H1 (cell line): ENCODE measurements around the gene RRAS. TPM values are rescaled to one million over a fixed set of nuclear protein-coding genes. Genes with fewer than 3 reads are reported as not detected.
A peak's percentile ranks its signal among the peaks of the same experiment; 100 is the strongest.

Source experiments
- ASH2L ChIP-seq: fragments of 200-600, 300-600 bp; sonication (generic); IDR thresholded peaks from one replicate; pipeline ENCODE4 v1.7.1; 2017; ENCODE audit warnings: low read length
- CEBPB ChIP-seq: IDR thresholded peaks from 2 replicates; pipeline ENCODE4 v1.6.1; 2012; ENCODE audit warnings: low read depth, low read length
- CHD2 ChIP-seq: IDR thresholded peaks from 2 replicates; pipeline ENCODE4 v1.6.1; 2012; ENCODE audit warnings: low read length, improper control_type of control experiment
- CTBP2 ChIP-seq: IDR thresholded peaks from 2 replicates; pipeline ENCODE4 v1.7.0; 2011; ENCODE audit warnings: borderline replicate concordance, mild to moderate bottlenecking, moderate library complexity, mixed read lengths, low read length; ENCODE audit not compliant: insufficient read depth, insufficient read length
- HDAC2 ChIP-seq, 2 experiments: fragments of 300-600 bp in 1 of 2; sonication (generic) in 1 of 2; IDR thresholded peaks; 2 replicates each; pipeline ENCODE4 v1.6.1; 2011 to 2012; ENCODE audit warnings: low read depth in 2 of 2, low read length in 2 of 2, mild to moderate bottlenecking in 2 of 2, moderate library complexity in 2 of 2, borderline replicate concordance in 1 of 2, inconsistent platforms in 1 of 2
- HDAC6 ChIP-seq: IDR thresholded peaks from one replicate; pipeline ENCODE4 v1.7.1; 2012; ENCODE audit warnings: low read depth, mild to moderate bottlenecking, inconsistent platforms, low read length, moderate library complexity
- KDM4A ChIP-seq: IDR thresholded peaks from one replicate; pipeline ENCODE4 v1.7.1; 2012; ENCODE audit warnings: low read depth, mild to moderate bottlenecking, moderate library complexity, low read length, inconsistent platforms; ENCODE audit not compliant: severe bottlenecking
- PHF8 ChIP-seq: fragments of 200-600 bp; sonication (generic); conservative IDR thresholded peaks from 2 replicates; pipeline ENCODE4 v1.7.1; 2012; ENCODE audit warnings: low read depth, mild to moderate bottlenecking, inconsistent platforms, low read length, moderate library complexity
- POU5F1 ChIP-seq: IDR thresholded peaks from 2 replicates; pipeline ENCODE4 v1.6.1; 2011; ENCODE audit warnings: low read depth, mild to moderate bottlenecking, low read length, moderate library complexity
- RAD21 ChIP-seq, 2 experiments: IDR thresholded peaks in 1 of 2; conservative IDR thresholded peaks in 1 of 2; 2 replicates each; pipeline ENCODE4 v1.6.1; 2011; ENCODE audit warnings: low read depth in 2 of 2, low read length in 2 of 2, improper control_type of control experiment in 1 of 2, inconsistent platforms in 1 of 2, mild to moderate bottlenecking in 1 of 2, moderate library complexity in 1 of 2
- RNF2 ChIP-seq: fragments of 200-900, 300-1000 bp; sonication (generic); IDR thresholded peaks from 2 replicates; pipeline ENCODE4 v1.7.1; 2016; ENCODE audit warnings: borderline replicate concordance, low read depth, mild to moderate bottlenecking, antibody characterized with exemption, low read length; ENCODE audit not compliant: poor library complexity, severe bottlenecking; ENCODE audit errors: missing control alignments
- RXRA ChIP-seq: IDR thresholded peaks from 2 replicates; pipeline ENCODE4 v1.6.1; 2011; ENCODE audit warnings: low read depth, mild to moderate bottlenecking, low read length, moderate library complexity; ENCODE audit not compliant: insufficient read depth
- SIN3A ChIP-seq, 2 experiments: IDR thresholded peaks in 1 of 2; conservative IDR thresholded peaks in 1 of 2; 2 replicates each; pipeline ENCODE4 v1.6.1; 2011 to 2012; ENCODE audit warnings: low read length in 2 of 2, improper control_type of control experiment in 1 of 2, low read depth in 1 of 2, mild to moderate bottlenecking in 1 of 2
- SIRT6 ChIP-seq: IDR thresholded peaks from one replicate; pipeline ENCODE4 v1.7.1; 2012; ENCODE audit warnings: low read length, inconsistent platforms
- SP4 ChIP-seq: IDR thresholded peaks from 2 replicates; pipeline ENCODE4 v1.6.1; 2012; ENCODE audit warnings: low read length, inconsistent platforms
- TBP ChIP-seq: IDR thresholded peaks from 2 replicates; pipeline ENCODE4 v1.6.1; 2011; ENCODE audit warnings: low read depth, low read length, improper control_type of control experiment
- USF2 ChIP-seq: IDR thresholded peaks from 2 replicates; pipeline ENCODE4 v1.6.1; 2011; ENCODE audit warnings: low read length, improper control_type of control experiment
- polyA plus RNA-seq, 7 experiments: library from polyadenylated mRNA; depleted of rRNA in 3 of 7; stranded (reverse) in 5 of 7; unstranded in 2 of 7; fragments of >200 nt in 5 of 7; fragments of 200-250 nt in 2 of 7; gene quantifications; 1 replicate in 5 of 7; 2 replicates in 1 of 7; 4 replicates in 1 of 7; pipeline versions ENCODE4 v1.2.1 to v1.2.3, GENCODE V29; 2011 to 2013; ENCODE audit warnings: missing spikeins in 2 of 7, mixed read lengths in 2 of 7
- total RNA-seq: library from RNA; stranded (reverse); fragmentation: NEBNext Ultra II Directional; extraction: Animal tissue kit (Norgen Biotek cat#: 25700); gene quantifications from 2 replicates; pipeline ENCODE4 v1.2.1, GENCODE V29; 2021
- TF ChIP-seq, protein P1 (sequence below), 3 experiments: IDR thresholded peaks; 1 replicate in 2 of 3; 2 replicates in 1 of 3; pipeline versions ENCODE4 v1.5.1 to v1.6.1; 2011; ENCODE audit warnings: low read length in 3 of 3, mild to moderate bottlenecking in 3 of 3, inconsistent platforms in 2 of 3, low read depth in 1 of 3, moderate library complexity in 1 of 3; ENCODE audit not compliant: insufficient read depth in 1 of 3; ENCODE audit errors: control extremely low read depth in 1 of 3

RRAS gene
- total and polyA plus RNA-seq, 2 of the 8 experiments (the other 6 are each of a cell fraction or from before 2014, with no cell fraction given): 17.7 to 49.1 TPM

DNA sequence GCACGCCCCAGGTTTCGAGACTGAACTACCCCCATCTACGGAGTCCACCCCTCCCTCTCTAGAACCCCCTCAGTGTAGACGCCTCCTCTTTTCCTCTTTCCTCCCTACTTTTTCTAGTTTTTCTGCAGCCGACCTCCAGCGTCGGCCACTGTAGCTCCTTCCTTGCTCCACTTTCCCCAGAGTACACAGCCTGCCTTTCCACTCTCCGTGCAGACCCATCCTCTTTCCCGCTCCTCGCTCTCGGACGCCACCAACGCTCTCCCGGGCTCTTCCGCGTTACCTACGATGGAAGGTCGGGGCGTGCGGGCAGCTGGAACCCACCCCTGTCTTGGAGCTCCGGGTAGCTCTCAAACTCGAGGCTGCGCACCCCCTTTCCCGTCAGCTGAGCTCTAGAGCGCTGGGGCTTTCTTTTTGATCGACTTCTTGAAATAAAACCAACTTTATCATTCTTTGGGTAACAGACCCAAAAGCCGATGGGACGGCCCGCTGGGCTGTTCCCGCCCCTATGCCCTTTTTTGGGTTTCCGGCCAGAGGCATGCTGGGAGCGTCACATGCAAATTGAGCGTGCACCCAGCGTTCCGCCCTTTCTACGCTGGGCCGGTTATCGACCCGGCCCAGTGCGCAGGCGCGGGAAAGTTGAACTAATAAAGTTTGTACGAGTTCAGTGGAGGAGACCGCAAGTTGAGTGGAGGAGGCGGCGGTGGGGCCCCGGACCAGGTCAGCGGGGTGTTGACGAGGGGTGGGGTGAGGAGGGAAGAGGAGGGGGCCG, 25.6 kb upstream of the RRAS start, which contains the start of the genes BCL2L12 and IRF3 (continued):
- TF ChIP-seq, protein P1, sequence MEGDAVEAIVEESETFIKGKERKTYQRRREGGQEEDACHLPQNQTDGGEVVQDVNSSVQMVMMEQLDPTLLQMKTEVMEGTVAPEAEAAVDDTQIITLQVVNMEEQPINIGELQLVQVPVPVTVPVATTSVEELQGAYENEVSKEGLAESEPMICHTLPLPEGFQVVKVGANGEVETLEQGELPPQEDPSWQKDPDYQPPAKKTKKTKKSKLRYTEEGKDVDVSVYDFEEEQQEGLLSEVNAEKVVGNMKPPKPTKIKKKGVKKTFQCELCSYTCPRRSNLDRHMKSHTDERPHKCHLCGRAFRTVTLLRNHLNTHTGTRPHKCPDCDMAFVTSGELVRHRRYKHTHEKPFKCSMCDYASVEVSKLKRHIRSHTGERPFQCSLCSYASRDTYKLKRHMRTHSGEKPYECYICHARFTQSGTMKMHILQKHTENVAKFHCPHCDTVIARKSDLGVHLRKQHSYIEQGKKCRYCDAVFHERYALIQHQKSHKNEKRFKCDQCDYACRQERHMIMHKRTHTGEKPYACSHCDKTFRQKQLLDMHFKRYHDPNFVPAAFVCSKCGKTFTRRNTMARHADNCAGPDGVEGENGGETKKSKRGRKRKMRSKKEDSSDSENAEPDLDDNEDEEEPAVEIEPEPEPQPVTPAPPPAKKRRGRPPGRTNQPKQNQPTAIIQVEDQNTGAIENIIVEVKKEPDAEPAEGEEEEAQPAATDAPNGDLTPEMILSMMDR (IDR thresholded peaks at IDR 0.05; ENCODE audit: control extremely low read depth in 1 of 3, insufficient read depth in 1 of 3, low read depth in 1 of 3, low read length in 3 of 3): no peak
- TF ChIP-seq SIRT6: no peak
- TF ChIP-seq CEBPB: no peak
- no peak for TF ChIP-seq ASH2L
- no peak for TF ChIP-seq HDAC2 (IDR thresholded peaks at IDR 0.05; ENCODE audit: borderline replicate concordance in 1 of 2, low read depth in 2 of 2, low read length in 2 of 2)
- peak; percentile 78; the same call in 1 of the 2 replicates for TF ChIP-seq SP4
- no peak for TF ChIP-seq POU5F1
- TF ChIP-seq RNF2: no peak
- TF ChIP-seq CHD2: no peak
- no peak for TF ChIP-seq RXRA
- 0 out of 2 replicates have a peak, but pooled peaks have one; percentile 27 for TF ChIP-seq USF2
- 0 out of 2 replicates have a peak, but pooled peaks have one; percentile 13 for TF ChIP-seq TBP
- TF ChIP-seq SIN3A (conservative IDR thresholded peaks at IDR 0.05 in 1 of 2, IDR thresholded peaks at IDR 0.05 in 1 of 2; ENCODE audit: low read depth in 1 of 2, low read length in 2 of 2): peak in 1 of 2 experiments; percentile 48; a peak in 1 of 4 replicates
- no peak for TF ChIP-seq RAD21 (IDR thresholded peaks at IDR 0.05 in 1 of 2, conservative IDR thresholded peaks at IDR 0.05 in 1 of 2; ENCODE audit: low read depth in 2 of 2, low read length in 2 of 2)
- peak; percentile 12 for TF ChIP-seq KDM4A
- no peak for TF ChIP-seq HDAC6
- no peak for TF ChIP-seq CTBP2
- peak; percentile 62 for TF ChIP-seq PHF8
